ENCODE results near the gene CTNNA1.
"Not testable (repeated sequence)": the region's sequence is repeated elsewhere in the genome, so short reads cannot be mapped to it uniquely, and the experiment has no call there.

CTNNA1 gene

GRCh38 chr5:138713247-138713646 is 40.0 kb upstream of the CTNNA1 start:
- TF ChIP-seq CTCF (IDR thresholded peaks at IDR 0.05; ENCODE audit: low read depth, low read length), result no peak
- no peak for TF ChIP-seq MAX (IDR thresholded peaks at IDR 0.05; ENCODE audit: low read depth, low read length)
- no peak for TF ChIP-seq POLR2A (IDR thresholded peaks at IDR 0.05; ENCODE audit: extremely low read depth, insufficient read length)
- no peak for TF ChIP-seq MYC (IDR thresholded peaks at IDR 0.05; ENCODE audit: low read depth, low read length)
- no peak overlapping the region for H3K4me3 ChIP-seq (ENCODE audit: low read depth, low read length)
- DNase-seq (ENCODE audit: low read depth), result no peak

GRCh38 chr5:138714694-138715093 is 38.5 kb upstream of the CTNNA1 start:
- no peak for TF ChIP-seq POLR2A (IDR thresholded peaks at IDR 0.05; ENCODE audit: extremely low read depth, insufficient read length)
- TF ChIP-seq MAX (IDR thresholded peaks at IDR 0.05; ENCODE audit: low read depth, low read length), result no peak
- TF ChIP-seq MYC (IDR thresholded peaks at IDR 0.05; ENCODE audit: low read depth, low read length), result no peak
- TF ChIP-seq CTCF (IDR thresholded peaks at IDR 0.05; ENCODE audit: low read depth, low read length), result no peak
- no peak overlapping the region for H3K4me3 ChIP-seq (ENCODE audit: low read depth, low read length)
- DNase-seq (ENCODE audit: low read depth), result no peak

GRCh38 chr5:138715931-138716432 is 37.2 kb upstream of the CTNNA1 start:
- DNase-seq (ENCODE audit: low read depth), result not testable (repeated sequence)

GRCh38 chr5:138716456-138716924 is 36.7 kb upstream of the CTNNA1 start:
- no peak overlapping the region for H3K4me3 ChIP-seq (ENCODE audit: low read depth, low read length)

More at GRCh38 chr5:138715931-138716432, 37.2 kb upstream of the CTNNA1 start:
- H3K4me3 ChIP-seq (ENCODE audit: low read depth, low read length), result not testable (repeated sequence)

GRCh38 chr5:138717399-138717798 is 35.8 kb upstream of the CTNNA1 start:
- TF ChIP-seq MYC (IDR thresholded peaks at IDR 0.05; ENCODE audit: low read depth, low read length), result no peak
- no peak for TF ChIP-seq CTCF (IDR thresholded peaks at IDR 0.05; ENCODE audit: low read depth, low read length)
- no peak overlapping the region for H3K4me3 ChIP-seq (ENCODE audit: low read depth, low read length)
- DNase-seq (ENCODE audit: low read depth), result no peak

More at GRCh38 chr5:138716456-138716924, 36.7 kb upstream of the CTNNA1 start:
- TF ChIP-seq MYC (IDR thresholded peaks at IDR 0.05; ENCODE audit: low read depth, low read length) (no peak), MAX (IDR thresholded peaks at IDR 0.05; ENCODE audit: low read depth, low read length) (no peak), CTCF (IDR thresholded peaks at IDR 0.05; ENCODE audit: low read depth, low read length) (no peak), POLR2A (IDR thresholded peaks at IDR 0.05; ENCODE audit: extremely low read depth, insufficient read length) (no peak)
- no peak for DNase-seq (ENCODE audit: low read depth)

GRCh38 chr5:138719811-138720210 is 33.4 kb upstream of the CTNNA1 start:
- no peak for DNase-seq (ENCODE audit: low read depth)
- no peak overlapping the region for H3K4me3 ChIP-seq (ENCODE audit: low read depth, low read length)
- TF ChIP-seq CTCF (IDR thresholded peaks at IDR 0.05; ENCODE audit: low read depth, low read length) (no peak), MYC (IDR thresholded peaks at IDR 0.05; ENCODE audit: low read depth, low read length) (no peak), MAX (IDR thresholded peaks at IDR 0.05; ENCODE audit: low read depth, low read length) (no peak), POLR2A (IDR thresholded peaks at IDR 0.05; ENCODE audit: extremely low read depth, insufficient read length) (no peak)

Measured in NB4 (cell line).